ENCODE data around the gene ENO1. TPM values are rescaled to one million over a fixed set of nuclear protein-coding genes. Genes with fewer than 3 reads are reported as not detected.

The ENO1 gene
- total and polyA plus RNA-seq, 9 of the 15 experiments (the other 6 are each of a cell fraction or from before 2014, with no cell fraction given), result 2,249 to 7,472 (median 2,868) TPM

DNA sequence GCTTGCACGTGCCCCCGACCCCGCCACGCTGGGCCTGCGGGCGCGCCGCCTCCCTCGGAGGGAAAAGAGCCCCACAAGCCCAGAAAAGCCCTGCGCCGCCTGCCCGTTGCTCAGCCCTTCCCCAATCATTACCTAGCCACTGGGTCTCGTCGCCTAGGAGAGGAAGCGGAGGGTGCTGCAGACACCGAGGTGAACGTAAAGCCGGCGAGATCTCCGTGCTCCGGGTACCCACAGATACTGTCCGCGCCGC is at the start of gene ENO1 (continued):
- TF ChIP-seq GTF2A2 (tag; IDR thresholded peaks at IDR 0.05) (no peak), ZNF780A (CRISPR knock-in tag; IDR thresholded peaks at IDR 0.05) (0 out of 2 replicates have a peak, but pooled peaks have one; percentile 72), NFRKB (IDR thresholded peaks at IDR 0.05; ENCODE audit: low read depth) (peak; percentile 61; the same call in 1 of the 2 replicates), FUS (optimal IDR thresholded peaks at IDR 0.05; ENCODE audit: low read depth, low read length) (peak; percentile 31), EP400 (IDR thresholded peaks at IDR 0.05) (peak; percentile 92; the same call in 1 of the 2 replicates), HMGXB4 (CRISPR knock-in tag; IDR thresholded peaks at IDR 0.05) (peak; percentile 8; the same call in 1 of the 2 replicates), SRSF1 (IDR thresholded peaks at IDR 0.05; ENCODE audit: low read depth, low read length) (no peak), HMGN3 (IDR thresholded peaks at IDR 0.05; ENCODE audit: borderline replicate concordance, extremely low read depth, insufficient read length, low read depth, low read length) (no peak), ZNF408 (CRISPR knock-in tag; IDR thresholded peaks at IDR 0.05; ENCODE audit: low read depth) (no peak), HDAC2 (IDR thresholded peaks at IDR 0.05) (0 out of 2 replicates have a peak, but pooled peaks have one; percentile 8)
- TF ChIP-seq, protein P1, sequence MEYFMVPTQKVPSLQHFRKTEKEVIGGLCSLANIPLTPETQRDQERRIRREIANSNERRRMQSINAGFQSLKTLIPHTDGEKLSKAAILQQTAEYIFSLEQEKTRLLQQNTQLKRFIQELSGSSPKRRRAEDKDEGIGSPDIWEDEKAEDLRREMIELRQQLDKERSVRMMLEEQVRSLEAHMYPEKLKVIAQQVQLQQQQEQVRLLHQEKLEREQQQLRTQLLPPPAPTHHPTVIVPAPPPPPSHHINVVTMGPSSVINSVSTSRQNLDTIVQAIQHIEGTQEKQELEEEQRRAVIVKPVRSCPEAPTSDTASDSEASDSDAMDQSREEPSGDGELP (CRISPR knock-in tag; IDR thresholded peaks at IDR 0.05; ENCODE audit: borderline replicate concordance), result no peak
- TF ChIP-seq, protein P2, sequence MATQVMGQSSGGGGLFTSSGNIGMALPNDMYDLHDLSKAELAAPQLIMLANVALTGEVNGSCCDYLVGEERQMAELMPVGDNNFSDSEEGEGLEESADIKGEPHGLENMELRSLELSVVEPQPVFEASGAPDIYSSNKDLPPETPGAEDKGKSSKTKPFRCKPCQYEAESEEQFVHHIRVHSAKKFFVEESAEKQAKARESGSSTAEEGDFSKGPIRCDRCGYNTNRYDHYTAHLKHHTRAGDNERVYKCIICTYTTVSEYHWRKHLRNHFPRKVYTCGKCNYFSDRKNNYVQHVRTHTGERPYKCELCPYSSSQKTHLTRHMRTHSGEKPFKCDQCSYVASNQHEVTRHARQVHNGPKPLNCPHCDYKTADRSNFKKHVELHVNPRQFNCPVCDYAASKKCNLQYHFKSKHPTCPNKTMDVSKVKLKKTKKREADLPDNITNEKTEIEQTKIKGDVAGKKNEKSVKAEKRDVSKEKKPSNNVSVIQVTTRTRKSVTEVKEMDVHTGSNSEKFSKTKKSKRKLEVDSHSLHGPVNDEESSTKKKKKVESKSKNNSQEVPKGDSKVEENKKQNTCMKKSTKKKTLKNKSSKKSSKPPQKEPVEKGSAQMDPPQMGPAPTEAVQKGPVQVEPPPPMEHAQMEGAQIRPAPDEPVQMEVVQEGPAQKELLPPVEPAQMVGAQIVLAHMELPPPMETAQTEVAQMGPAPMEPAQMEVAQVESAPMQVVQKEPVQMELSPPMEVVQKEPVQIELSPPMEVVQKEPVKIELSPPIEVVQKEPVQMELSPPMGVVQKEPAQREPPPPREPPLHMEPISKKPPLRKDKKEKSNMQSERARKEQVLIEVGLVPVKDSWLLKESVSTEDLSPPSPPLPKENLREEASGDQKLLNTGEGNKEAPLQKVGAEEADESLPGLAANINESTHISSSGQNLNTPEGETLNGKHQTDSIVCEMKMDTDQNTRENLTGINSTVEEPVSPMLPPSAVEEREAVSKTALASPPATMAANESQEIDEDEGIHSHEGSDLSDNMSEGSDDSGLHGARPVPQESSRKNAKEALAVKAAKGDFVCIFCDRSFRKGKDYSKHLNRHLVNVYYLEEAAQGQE (IDR thresholded peaks at IDR 0.05; ENCODE audit: borderline replicate concordance), result no peak
- TF ChIP-seq, protein P2 (CRISPR knock-in tag; IDR thresholded peaks at IDR 0.05; ENCODE audit: low read depth), result no peak
